Measurements from ENCODE around the gene KNG1.
"Not testable (repeated sequence)": the region's sequence is repeated elsewhere in the genome, so short reads cannot be mapped to it uniquely, and the experiment has no call there.

Gene KNG1
- total RNA-seq = 0 reads per million in 2 experiments

DNA sequence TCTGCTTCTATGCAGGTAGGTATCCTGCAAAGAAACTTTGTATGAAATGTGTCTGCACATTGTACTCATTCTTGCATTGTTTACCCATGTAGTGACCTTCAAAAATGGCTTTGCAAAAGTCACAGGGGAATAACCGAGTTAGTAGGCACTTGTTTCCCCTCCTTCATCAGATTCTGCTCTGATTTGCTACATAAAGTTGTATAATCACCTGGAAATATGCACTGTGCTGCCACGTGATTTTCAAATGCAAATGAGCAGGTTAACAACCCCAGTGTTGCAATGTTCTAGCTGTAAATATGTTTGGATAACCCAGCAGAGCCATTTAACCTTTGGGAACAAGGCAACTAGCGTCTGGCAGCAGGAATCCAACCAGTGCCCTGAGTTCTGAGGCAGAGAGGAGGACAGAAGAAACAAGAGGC is at the start of gene KNG1:
Gene KNG1 (plus strand): TSS at position 321 of the 419 bp plus-strand sequence. CDS start 184 bp downstream, outside the sequence.
- no peak for DNase-seq (ENCODE audit: low read depth)

DNA sequence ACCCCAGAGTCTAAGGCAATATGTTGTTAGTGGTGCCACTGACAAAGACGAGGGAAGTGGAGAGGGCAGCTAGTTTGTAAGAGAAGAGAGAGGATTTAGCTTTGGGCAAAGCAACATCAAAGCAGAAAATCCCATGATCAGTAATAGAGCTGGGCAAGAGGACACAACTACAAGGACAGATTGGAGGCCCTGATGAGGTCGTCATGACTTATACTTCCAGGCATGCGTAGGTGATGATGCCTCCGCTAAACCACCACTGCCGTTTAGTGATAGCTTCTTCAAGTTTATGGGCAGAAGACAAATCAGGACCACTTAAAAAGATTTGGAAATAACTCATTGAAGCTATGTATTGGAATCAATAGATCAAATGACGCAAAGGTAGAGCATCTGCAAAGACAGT is 48.7 kb upstream of the KNG1 start:
- DNase-seq (ENCODE audit: low read depth) = no peak

- DNase-seq (ENCODE audit: low read depth) = no peak
These were observed 47.6 kb upstream of the KNG1 start for GRCh38 chr3:186669378-186670084.

DNA sequence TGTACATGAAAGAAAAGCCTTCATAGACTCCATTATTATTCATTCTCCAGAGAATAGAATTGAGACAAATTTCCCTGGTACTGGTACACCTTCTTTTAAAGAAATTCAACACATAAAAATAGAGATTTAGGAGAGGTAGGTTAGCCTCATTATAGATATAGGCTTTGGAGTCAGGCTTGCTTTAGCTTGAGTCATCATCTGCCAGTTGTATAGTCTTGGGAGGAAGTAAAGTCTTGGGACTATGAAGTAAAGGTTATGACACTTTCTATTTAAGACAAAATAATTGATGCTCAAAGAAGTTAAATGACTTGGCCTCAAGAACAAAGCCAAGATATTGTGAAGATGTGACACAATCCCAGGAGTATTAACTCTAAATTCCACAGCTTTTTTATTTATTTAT is 47.0 kb upstream of the KNG1 start:
- no peak for DNase-seq (ENCODE audit: low read depth)

DNA sequence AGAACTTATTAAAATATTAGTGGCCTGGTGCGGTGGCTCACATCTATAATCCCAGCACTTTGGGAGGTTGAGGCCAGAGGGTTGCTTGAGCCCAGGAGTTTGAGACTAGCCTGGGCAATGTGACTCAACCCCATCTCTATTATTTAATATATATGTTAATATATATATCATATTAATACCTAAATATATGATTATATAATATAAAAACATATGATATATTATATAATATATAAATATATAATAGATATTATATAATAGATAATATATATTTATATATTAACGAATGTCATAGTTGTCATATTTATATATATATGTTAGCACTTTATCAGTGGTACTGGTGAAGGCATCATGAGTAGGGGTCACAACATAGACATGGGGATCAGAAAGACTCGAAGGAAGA is 46.1 kb upstream of the KNG1 start:
- DNase-seq (ENCODE audit: low read depth) = no peak

DNA sequence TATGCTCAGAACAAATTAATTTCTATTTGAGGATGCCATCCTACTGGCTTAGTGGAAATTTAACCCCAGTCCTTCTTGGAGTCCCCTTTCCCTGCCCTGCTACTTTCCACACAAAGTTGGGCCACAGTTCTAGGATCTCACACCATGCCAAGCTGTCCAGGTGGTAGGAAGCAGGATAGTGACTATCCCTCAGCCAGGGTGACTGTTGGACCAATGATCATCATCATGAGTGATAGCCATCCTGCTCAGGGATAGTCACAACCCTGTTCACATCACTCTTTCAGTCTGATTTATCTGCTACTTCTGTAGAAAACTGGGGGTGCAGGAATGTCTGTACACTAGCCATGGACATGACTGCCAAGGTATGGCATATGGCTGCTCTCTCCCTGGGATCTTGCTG is 38.6 kb upstream of the KNG1 start:
- no peak for DNase-seq (ENCODE audit: low read depth)

GRCh38 chr3:186679151-186679550 is 38.0 kb upstream of the KNG1 start:
- DNase-seq (ENCODE audit: low read depth) = no peak

DNA sequence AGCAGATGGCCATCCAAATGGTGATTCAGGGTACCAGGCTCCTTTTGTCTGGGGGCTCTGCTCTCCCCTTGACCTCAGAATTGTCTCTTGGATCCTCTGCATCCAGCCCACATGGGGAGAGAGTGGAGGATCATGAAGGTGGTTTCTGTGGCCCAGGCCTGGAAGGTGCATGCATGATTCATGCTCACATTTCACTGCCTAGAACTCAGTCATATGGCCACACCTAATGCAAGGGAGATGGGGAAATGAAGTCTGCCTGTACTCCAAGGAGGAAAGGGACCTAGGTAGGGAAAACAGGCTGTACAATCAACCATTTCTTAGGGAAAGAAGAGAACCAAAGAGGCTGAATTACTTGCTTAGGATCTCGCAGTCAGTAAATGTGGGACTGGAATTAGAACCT is 36.3 kb upstream of the KNG1 start:
- DNase-seq (ENCODE audit: low read depth) = no peak

GRCh38 chr3:186682812-186683211 is 34.3 kb upstream of the KNG1 start:
- no peak for DNase-seq (ENCODE audit: low read depth)

DNA sequence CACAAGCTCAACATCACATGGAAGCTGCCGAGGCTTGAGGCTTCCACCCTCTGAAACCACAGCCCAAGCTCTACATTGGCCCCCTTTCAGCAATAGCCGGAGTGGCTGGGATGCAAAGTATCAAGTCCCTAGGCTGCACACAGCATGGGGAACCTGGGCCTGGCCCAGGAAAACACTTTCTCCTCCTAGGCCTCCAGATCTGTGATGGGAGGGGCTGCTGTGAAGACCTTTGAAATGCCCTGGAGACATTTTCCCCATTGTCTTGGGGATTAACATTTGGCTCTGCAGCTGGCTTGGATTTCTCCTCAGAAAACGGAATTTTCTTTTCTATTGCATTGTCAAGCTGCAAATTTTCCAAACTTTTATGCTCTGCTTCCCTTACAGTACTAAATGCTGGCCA is 33.2 kb upstream of the KNG1 start:
- DNase-seq (ENCODE audit: low read depth) = no peak

DNA sequence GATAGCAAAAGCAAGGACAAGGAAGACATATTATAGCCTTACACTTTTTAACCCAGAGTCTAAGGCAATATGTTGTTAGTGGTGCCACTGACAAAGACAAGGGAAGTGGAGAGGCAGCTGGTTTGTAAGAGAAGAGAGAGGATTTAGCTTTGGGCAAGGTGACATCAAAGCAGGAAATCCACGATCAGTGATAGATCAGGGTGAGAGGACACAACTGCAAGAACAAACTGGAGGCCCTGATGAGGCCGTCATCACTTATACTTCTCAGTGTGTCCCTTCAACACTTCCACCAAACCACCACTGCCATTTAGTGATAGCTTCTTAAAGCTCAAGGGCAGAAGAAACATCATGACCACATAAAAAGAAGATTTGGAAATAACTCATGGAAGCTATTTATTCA is 30.7 kb upstream of the KNG1 start:
- DNase-seq (ENCODE audit: low read depth) = not testable (repeated sequence)

- no peak for DNase-seq (ENCODE audit: low read depth)
These were observed 30.0 kb upstream of the KNG1 start for GRCh38 chr3:186687120-186687651.

DNA sequence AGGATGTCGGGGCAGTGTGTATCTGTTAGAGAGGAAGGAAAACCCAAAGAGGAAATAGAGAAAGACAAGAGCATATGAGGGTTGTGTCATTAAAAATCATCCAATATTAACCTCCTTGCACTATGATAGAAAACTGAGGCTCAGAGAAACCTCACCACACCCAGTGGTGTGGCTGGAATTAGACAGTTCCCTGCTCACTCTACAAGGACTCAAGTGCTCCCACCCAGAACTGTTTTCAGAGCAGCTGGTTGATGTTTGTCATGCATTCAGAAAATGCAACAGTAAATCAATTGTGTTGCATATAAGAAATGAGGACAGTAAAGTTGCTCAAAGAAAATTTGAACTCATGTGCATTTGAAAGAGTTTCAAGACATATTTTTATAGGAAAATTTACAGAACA is 26.9 kb upstream of the KNG1 start:
- DNase-seq (ENCODE audit: low read depth) = not testable (repeated sequence)

DNA sequence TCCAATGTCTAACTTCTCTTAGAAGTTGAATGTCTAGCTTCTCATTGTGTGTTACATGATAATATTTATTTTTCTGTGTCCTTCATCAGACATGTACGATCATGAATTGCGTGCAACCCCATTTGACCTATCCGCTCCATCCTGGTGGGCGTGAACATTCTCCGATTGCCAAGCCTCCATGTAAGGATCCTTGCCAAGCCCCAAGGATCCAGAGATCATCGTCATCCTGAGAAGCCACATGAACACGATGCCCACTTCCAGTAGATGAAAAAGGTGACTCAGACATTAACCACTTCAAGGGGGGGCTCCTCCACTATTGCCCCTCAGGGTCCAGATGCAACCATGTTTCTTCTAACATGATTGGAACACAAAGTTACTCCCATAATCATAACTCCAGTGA is 25.5 kb upstream of the KNG1 start:
- DNase-seq (ENCODE audit: low read depth) = no peak

- DNase-seq (ENCODE audit: low read depth) = no peak
These were observed 23.3 kb upstream of the KNG1 start for GRCh38 chr3:186693843-186694242.

GRCh38 chr3:186694288-186695032 is 22.7 kb upstream of the KNG1 start:
- DNase-seq (ENCODE audit: low read depth) = no peak

DNA sequence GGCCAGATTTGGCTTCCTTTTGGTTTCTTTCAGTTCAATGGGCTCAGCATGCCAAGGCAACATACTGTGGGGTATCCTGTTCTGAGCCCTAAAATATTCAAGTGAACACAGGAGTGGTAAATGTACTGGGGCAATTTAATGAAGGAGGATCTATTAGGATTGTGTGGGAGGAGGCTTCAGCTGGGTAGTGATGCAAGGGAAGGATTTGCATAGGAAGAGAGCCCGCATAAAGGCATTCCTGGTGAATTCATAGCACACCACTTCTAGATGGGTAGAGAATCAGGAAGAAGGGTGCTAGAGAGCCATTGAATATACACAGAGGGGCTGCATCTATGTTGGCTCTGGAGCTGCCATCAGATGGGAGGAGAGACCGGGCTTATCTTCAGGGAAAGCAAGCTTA is 20.6 kb upstream of the KNG1 start:
- DNase-seq (ENCODE audit: low read depth) = no peak

DNA sequence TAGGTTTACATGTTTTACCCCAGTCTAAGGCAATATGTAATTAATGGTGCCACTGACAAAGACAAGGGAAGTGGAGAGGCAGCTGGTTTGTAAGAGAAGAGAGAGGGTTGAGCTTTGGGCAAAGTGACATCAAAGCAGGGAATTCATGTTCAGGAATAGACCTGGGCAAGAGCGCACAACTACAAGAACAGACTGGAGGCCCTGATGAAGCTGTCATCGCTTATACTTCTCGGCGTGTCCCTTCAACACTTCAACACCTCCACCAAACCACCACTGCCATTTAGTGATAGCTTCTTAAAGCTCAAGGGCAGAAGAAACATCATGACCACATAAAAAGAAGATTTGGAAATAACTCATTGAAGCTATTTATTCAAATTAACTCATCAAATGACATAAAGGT is 19.6 kb upstream of the KNG1 start:
- DNase-seq (ENCODE audit: low read depth) = no peak

- no peak for DNase-seq (ENCODE audit: low read depth)
These were observed 16.9 kb upstream of the KNG1 start for GRCh38 chr3:186700267-186700666.

- DNase-seq (ENCODE audit: low read depth) = not testable (repeated sequence)
These were observed 14.7 kb upstream of the KNG1 start for GRCh38 chr3:186702451-186702850.

DNA sequence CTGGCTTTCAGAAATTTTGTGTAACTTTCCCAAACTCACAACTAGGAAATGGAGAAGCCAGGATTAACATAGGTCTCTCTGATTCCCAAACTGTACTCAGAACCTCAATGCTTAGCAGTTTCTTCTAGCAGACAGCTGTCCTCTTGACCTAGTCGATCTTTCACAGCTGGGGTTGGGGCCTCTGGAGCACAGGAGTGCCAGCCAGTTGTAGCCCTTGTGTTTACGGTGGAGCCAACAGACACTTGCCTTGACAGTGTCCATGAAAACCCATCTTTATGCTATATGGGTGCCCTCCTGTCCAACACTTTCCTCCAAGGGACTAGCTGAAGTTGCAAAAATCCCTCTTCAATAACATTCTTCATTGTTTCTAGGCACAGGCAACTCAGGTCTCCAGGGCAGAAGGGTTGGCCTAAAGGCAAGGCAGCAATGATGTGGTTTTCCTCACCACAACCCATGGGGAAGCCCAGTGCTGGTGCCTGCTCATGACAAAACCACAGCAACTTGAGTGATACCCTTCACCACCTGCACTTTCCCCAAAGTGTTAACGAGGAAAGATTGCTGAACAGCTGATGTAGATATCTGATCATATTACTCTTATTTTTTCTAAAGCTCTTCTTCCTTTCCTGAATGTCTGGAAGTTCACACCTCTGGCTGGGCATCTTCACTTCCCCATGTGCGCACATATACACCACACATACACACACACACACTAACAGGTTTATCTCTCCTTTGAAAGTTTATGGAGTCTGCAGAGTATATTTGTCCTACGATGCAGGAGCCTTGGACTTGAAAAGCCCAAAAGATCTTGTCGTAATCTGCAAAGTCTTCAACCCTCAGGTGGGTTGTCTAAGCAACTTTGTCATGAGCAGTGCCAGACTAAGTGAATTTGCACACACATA is 11.0 kb upstream of the KNG1 start:
- DNase-seq (ENCODE audit: low read depth) = no peak

DNA sequence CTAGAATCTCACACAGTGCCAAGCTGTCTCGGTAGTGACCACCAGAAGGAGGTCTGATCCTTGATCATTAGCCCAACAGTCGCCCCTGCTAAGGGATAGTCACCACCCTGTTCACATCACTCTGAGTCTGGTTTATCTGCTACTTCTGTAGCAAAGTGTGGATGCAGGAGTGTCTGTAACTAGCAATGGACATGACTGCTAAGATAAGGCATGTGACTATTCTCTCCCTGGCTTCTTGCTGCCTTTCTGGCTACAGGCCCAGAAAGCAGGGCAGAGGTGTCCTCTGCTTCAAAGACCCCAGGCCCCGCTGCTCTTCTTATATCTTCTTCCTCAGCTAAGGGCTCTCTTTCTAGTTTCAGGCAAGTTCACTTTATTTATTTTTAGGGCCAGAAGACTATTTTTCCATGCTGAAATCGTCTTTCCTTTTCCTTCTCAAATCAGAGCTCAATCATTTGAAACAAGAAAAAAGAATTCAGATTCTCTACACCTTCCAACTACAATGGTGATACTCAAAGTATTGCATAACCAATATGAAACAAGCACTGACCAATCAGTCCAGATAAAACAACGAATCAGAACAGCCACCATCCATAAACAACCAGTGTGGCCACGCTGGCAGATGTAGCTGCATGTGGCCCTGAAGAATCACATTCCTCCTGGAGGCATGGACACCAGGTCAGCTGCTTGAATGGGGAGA is 8.0 kb upstream of the KNG1 start:
- no peak for DNase-seq (ENCODE audit: low read depth)

All from T follicular helper cell (primary cell).